GM12878 (cell line): ENCODE results near the gene PLEKHM3. TPM values are rescaled to one million over a fixed set of nuclear protein-coding genes. Genes with fewer than 3 reads are reported as not detected.

Experiments used
- ATAC-seq: fragments of 200-7000 bp; cut with Tn5 transposase; 3 replicates; pipeline ENCODE4 v1.9.1; 2020; ENCODE audit warnings: mild to moderate bottlenecking, moderate library complexity
- BruUV-seq: library from RNA; stranded (reverse); fragments of 400-500 nt; replicated peaks from 2 replicates; lab custom pipeline; 2021; lab: Mats Ljungman, UMichigan
- CTCF ChIA-PET: fragments of 300-600 bp; sonication (Branson Sonifier 250); formaldehyde crosslinking; extraction: SDS; loops from one replicate; lab custom pipeline; 2021; ENCODE audit warnings: inconsistent platforms; lab: Yijun Ruan, JAX
- POLR2A ChIA-PET: fragments of 350-600 bp; formaldehyde crosslinking; extraction: SDS; loops from one replicate; lab custom pipeline; 2021; ENCODE audit warnings: inconsistent platforms; lab: Charles Lee
- RAD21 ChIA-PET: fragments of 300-600 bp; sonication (Branson Sonifier 250); formaldehyde crosslinking; loops from one replicate; lab custom pipeline; 2023; ENCODE audit warnings: antibody characterized with exemption; ENCODE audit not compliant: unreplicated experiment; lab: Charles Lee
- SMC1A ChIA-PET: fragments of 300-600 bp; sonication (Branson Sonifier 250); formaldehyde crosslinking; loops from one replicate; lab custom pipeline; 2023; ENCODE audit not compliant: unreplicated experiment, uncharacterized antibody; lab: Charles Lee
- DNase-seq: peaks from one replicate; pipeline ENCODE4 v3.0.0-alpha.2; 2011; ENCODE audit warnings: low read depth, low spot score
- FAIRE-seq: peaks from 3 replicates; lab custom pipeline; 2011; peaks lifted over from hg19 to GRCh38; lab: Jason Lieb, UNC
- H2AFZ ChIP-seq: 2 replicates; pipeline ENCODE4 v1.6.0; 2011; ENCODE audit warnings: low read depth, low read length, control low read depth; ENCODE audit not compliant: control insufficient read depth
- H3K27ac ChIP-seq: 2 replicates; pipeline ENCODE4 v1.5.1; 2011; ENCODE audit warnings: control low read depth; ENCODE audit not compliant: control insufficient read depth, insufficient read depth
- H3K27me3 ChIP-seq, 2 experiments: replicated peaks in 1 of 2; 2 replicates each; pipeline versions ENCODE4 v1.6.0 to v1.6.1; 2011; ENCODE audit warnings: low read length in 1 of 2; ENCODE audit not compliant: control insufficient read depth in 2 of 2, insufficient read depth in 2 of 2
- H3K36me3 ChIP-seq, 2 experiments: 2 replicates each; pipeline ENCODE4 v1.5.1; 2011; ENCODE audit warnings: low read length in 1 of 2; ENCODE audit not compliant: control insufficient read depth in 2 of 2, insufficient read depth in 2 of 2
- H3K4me1 ChIP-seq: 2 replicates; pipeline ENCODE4 v1.6.1; 2011; ENCODE audit warnings: mild to moderate bottlenecking, low read length, moderate library complexity, mixed read lengths; ENCODE audit not compliant: control insufficient read depth, insufficient read depth
- H3K4me2 ChIP-seq: 2 replicates; pipeline ENCODE4 v1.6.0; 2011; ENCODE audit warnings: control low read depth; ENCODE audit not compliant: control insufficient read depth, insufficient read depth
- H3K4me3 ChIP-seq: fragments of 200-600 bp; sonication (generic); 2 replicates; pipeline ENCODE4 v1.5.1; 2016
- H3K79me2 ChIP-seq: 2 replicates; pipeline ENCODE4 v1.6.0; 2011; ENCODE audit warnings: low read length; ENCODE audit not compliant: control insufficient read depth, insufficient read depth
- H3K9ac ChIP-seq: 2 replicates; pipeline ENCODE4 v1.8.0; 2011; ENCODE audit warnings: low read length, control low read depth, mixed read lengths; ENCODE audit not compliant: control insufficient read depth, insufficient read depth
- H3K9me3 ChIP-seq: replicated peaks from 3 replicates; pipeline ENCODE4 v1.5.1; 2011; ENCODE audit warnings: mild to moderate bottlenecking, low read length; ENCODE audit not compliant: control insufficient read depth, insufficient read depth
- H4K20me1 ChIP-seq: 2 replicates; pipeline ENCODE4 v1.6.0; 2011; ENCODE audit not compliant: control insufficient read depth, insufficient read depth
- EGR1 ChIP-seq, 2 experiments: IDR thresholded peaks; 1 replicate in 1 of 2; 2 replicates in 1 of 2; pipeline ENCODE4 v1.6.1; 2011 to 2012; ENCODE audit warnings: low read depth in 2 of 2, low read length in 2 of 2, borderline replicate concordance in 1 of 2, mild to moderate bottlenecking in 1 of 2, moderate library complexity in 1 of 2
- MYC ChIP-seq: IDR thresholded peaks from 2 replicates; pipeline ENCODE4 v1.6.1; 2011; ENCODE audit warnings: mild to moderate bottlenecking, low read length, moderate library complexity, inconsistent platforms; ENCODE audit not compliant: insufficient read depth, insufficient replicate concordance, insufficient read length, severe bottlenecking
- NFYA ChIP-seq: IDR thresholded peaks from 2 replicates; pipeline ENCODE4 v1.6.1; 2011; ENCODE audit warnings: low read depth, mild to moderate bottlenecking, low read length, improper control_type of control experiment, borderline replicate concordance
- POLR2A ChIP-seq: IDR thresholded peaks from 2 replicates; pipeline ENCODE4 v1.6.1; 2011; ENCODE audit warnings: low read depth, mild to moderate bottlenecking, low read length
- RAD51 ChIP-seq: fragments of 450-650 bp; IDR thresholded peaks from 2 replicates; pipeline ENCODE4 v1.6.1; 2016; ENCODE audit warnings: moderate library complexity, mild to moderate bottlenecking, inconsistent platforms
- SIX5 ChIP-seq: IDR thresholded peaks from 2 replicates; pipeline ENCODE4 v1.6.1; 2011; ENCODE audit warnings: mild to moderate bottlenecking, low read depth, low read length, moderate library complexity; ENCODE audit not compliant: severe bottlenecking
- SMAD5 ChIP-seq: IDR thresholded peaks from 2 replicates; pipeline ENCODE4 v1.6.1; 2016; ENCODE audit warnings: antibody characterized with exemption, low read depth
- SMC3 ChIP-seq: IDR thresholded peaks from 2 replicates; pipeline ENCODE4 v1.6.1; 2011; ENCODE audit warnings: low read length, improper control_type of control experiment, borderline replicate concordance
- TCF7 ChIP-seq: IDR thresholded peaks from 2 replicates; pipeline ENCODE4 v1.6.1; 2014; ENCODE audit warnings: antibody characterized with exemption, borderline replicate concordance
- ZNF622 ChIP-seq: fragments of 450-650 bp; IDR thresholded peaks from 2 replicates; pipeline ENCODE4 v1.6.1; 2017; ENCODE audit warnings: mild to moderate bottlenecking, inconsistent platforms
- ZZZ3 ChIP-seq: IDR thresholded peaks from 2 replicates; pipeline ENCODE4 v1.6.1; 2011; ENCODE audit warnings: low read depth; ENCODE audit not compliant: control insufficient read depth, insufficient read length
- WGBS: methylation state at CpG from one replicate; pipeline ENCODE4 v1.1.6; 2016; ENCODE audit warnings: low lambda C conversion rate; ENCODE audit not compliant: insufficient replicate concordance, insufficient coverage; ENCODE audit errors: missing lambda C conversion rate; 5-methylcytosine and 5-hydroxymethylcytosine counted together
- in situ Hi-C: fragments of 300-500 bp; cut with MboI; formaldehyde crosslinking; loops from 9 replicates; pipeline ENCODE4 v1.14.3; 2018; ENCODE audit warnings: mixed read lengths
- intact Hi-C: fragments of 100-400 bp; cut with micrococcal nuclease; formaldehyde crosslinking; loops from one replicate; pipeline ENCODE4 v1.14.2; 2022; ENCODE audit not compliant: unreplicated experiment
- polyA plus RNA-seq, 11 experiments: library from polyadenylated mRNA; depleted of rRNA in 4 of 11; unstranded in 6 of 11; stranded (reverse) in 5 of 11; fragments of >200 nt; fragmentation: Nextera tagmentation in 4 of 11; fragmentation: Illumina TruSeq in 1 of 11; extraction: Ambion mirVana in 4 of 11; extraction: Trizol in 1 of 11; gene quantifications; 1 replicate in 1 of 11; 2 replicates in 10 of 11; pipeline versions ENCODE4 v1.2.1 to v1.2.3, GENCODE V29; 2011 to 2016; ENCODE audit warnings: inconsistent platforms in 2 of 11, missing spikeins in 2 of 11, low read depth in 1 of 11
- total RNA-seq, 4 experiments: library from RNA; depleted of rRNA in 3 of 4; stranded (reverse); fragments of >200 nt in 3 of 4; fragmentation: Illumina TruSeq in 1 of 4; extraction: Trizol in 1 of 4; gene quantifications; 2 replicates each; pipeline versions ENCODE4 v1.2.1 to v1.2.3, GENCODE V29; 2013 to 2021
- TF ChIP-seq, protein P1 (sequence below): IDR thresholded peaks from 2 replicates; pipeline ENCODE4 v1.6.1; 2012; ENCODE audit warnings: improper control_type of control experiment, low read depth, low read length; ENCODE audit not compliant: insufficient replicate concordance
- TF ChIP-seq, protein P2 (sequence below): IDR thresholded peaks from 2 replicates; pipeline ENCODE4 v1.6.1; 2012; ENCODE audit warnings: low read length, inconsistent platforms

Gene PLEKHM3
- total and polyA plus RNA-seq, 10 of the 15 experiments (the other 5 are each of a cell fraction or from before 2014, with no cell fraction given), result 1.4 to 5.6 (median 3.0) TPM

DNA sequence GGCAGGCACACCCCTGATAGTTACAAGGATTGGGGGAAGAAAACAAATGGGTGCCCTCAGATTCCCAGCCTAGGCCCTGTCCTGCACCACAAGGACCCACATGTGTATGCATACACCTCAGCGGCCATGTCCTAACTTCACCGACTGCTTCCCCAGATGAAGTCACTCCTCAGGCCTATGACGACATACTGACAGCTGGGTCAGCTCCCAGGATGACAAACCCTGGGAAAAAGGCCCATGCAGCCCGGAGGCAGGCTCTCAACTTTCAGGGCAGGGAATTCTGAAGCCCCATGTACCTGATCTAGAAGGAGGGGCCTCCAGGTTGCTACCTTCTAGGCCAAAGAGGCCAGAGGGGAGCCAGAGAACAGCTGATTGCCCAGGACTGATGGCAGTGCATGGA lies 11.0 kb upstream of the PLEKHM3 start (continued):
- TF ChIP-seq, protein P1, sequence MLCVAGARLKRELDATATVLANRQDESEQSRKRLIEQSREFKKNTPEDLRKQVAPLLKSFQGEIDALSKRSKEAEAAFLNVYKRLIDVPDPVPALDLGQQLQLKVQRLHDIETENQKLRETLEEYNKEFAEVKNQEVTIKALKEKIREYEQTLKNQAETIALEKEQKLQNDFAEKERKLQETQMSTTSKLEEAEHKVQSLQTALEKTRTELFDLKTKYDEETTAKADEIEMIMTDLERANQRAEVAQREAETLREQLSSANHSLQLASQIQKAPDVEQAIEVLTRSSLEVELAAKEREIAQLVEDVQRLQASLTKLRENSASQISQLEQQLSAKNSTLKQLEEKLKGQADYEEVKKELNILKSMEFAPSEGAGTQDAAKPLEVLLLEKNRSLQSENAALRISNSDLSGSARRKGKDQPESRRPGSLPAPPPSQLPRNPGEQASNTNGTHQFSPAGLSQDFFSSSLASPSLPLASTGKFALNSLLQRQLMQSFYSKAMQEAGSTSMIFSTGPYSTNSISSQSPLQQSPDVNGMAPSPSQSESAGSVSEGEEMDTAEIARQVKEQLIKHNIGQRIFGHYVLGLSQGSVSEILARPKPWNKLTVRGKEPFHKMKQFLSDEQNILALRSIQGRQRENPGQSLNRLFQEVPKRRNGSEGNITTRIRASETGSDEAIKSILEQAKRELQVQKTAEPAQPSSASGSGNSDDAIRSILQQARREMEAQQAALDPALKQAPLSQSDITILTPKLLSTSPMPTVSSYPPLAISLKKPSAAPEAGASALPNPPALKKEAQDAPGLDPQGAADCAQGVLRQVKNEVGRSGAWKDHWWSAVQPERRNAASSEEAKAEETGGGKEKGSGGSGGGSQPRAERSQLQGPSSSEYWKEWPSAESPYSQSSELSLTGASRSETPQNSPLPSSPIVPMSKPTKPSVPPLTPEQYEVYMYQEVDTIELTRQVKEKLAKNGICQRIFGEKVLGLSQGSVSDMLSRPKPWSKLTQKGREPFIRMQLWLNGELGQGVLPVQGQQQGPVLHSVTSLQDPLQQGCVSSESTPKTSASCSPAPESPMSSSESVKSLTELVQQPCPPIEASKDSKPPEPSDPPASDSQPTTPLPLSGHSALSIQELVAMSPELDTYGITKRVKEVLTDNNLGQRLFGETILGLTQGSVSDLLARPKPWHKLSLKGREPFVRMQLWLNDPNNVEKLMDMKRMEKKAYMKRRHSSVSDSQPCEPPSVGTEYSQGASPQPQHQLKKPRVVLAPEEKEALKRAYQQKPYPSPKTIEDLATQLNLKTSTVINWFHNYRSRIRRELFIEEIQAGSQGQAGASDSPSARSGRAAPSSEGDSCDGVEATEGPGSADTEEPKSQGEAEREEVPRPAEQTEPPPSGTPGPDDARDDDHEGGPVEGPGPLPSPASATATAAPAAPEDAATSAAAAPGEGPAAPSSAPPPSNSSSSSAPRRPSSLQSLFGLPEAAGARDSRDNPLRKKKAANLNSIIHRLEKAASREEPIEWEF, result no peak
- TF ChIP-seq SMAD5 (no peak), EGR1 (IDR thresholded peaks at IDR 0.05; ENCODE audit: borderline replicate concordance in 1 of 2, low read depth in 2 of 2, low read length in 2 of 2) (no peak), RAD51 (no peak)

DNA sequence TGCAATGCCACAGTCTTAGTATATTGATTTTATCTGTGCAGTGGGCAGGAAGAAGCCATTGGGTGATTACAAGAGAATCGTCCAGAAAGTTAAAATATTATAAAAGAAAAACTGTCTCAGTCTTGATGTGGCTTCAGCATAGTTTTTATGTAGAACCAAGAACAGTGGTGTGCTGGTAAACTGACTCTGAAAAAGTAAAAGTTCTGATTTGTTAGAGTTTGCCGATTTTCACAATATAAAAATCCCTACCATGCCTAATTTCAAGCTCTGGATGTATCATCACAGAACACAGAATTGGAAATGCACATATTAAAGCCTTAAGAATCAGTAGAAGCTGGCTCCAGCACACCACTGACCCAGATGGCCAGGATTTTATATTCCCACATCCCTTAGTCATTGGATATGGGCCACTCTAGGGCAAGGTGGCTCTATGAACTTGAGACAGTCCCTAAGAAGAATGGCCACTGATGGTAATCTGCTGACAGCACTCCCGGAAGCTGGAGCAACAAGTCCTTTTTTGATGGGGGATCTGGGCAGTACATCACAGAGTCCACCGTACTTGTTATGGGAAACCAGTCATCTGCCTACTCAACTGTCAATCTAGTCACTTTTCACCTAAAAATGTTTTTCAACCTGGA lies 9.3 kb upstream of the PLEKHM3 start:
- Histone ChIP-seq H3K27me3 (no peaks in the 10 kb centered on the region), H3K79me2 (no peaks in the 10 kb centered on the region), H3K36me3 (no peaks in the 10 kb centered on the region), H3K4me3 (no peak overlapping the region), H4K20me1 (no peaks in the 10 kb centered on the region), H3K4me2 (no peak overlapping the region), H3K9ac (no peak overlapping the region), H3K4me1 (peaks cover 8% of the 10 kb centered on the region), H3K27ac (no peak overlapping the region), H3K9me3 (no peaks in the 10 kb centered on the region; the same call in 2 of the 3 replicates), H2AFZ (no peak overlapping the region)
- DNase-seq (no peak), ATAC-seq (no peak; the same call in 2 of the 3 replicates), FAIRE-seq (no peak)
- in situ Hi-C loops, result loop anchor here (5.0 kb wide), 2 partner anchors 287 to 407 kb away; partner anchors contain the start of gene METTL21A
- intact Hi-C loops, result loop anchor here (5.0 kb wide), 3 partner anchors 52 to 407 kb away; partner anchors contain the start of genes FZD5 and METTL21A
- ChIA-PET RAD21 (interaction anchor here (0.5 to 3.6 kb wide), 6 partner anchors 37 to 324 kb away, joined by 3 to 26 read pairs (median 5); no protein-coding TSS in a partner anchor), POLR2A (interaction anchor here (0.6 kb wide), 1 partner anchor 23 kb away, joined by 3 read pairs; no protein-coding TSS in a partner anchor), SMC1A (interaction anchor here (1.1 to 2.6 kb wide), 5 partner anchors 10 to 297 kb away, joined by 3 to 9 read pairs (median 5); partner anchors contain the start of gene PLEKHM3), CTCF (interaction anchor here (0.7 to 4.8 kb wide), 13 partner anchors 9 to 433 kb away, joined by 3 to 66 read pairs (median 5); partner anchors contain the start of genes FZD5 and PLEKHM3)
- BruUV-seq, result no TSS peak
- 89% methylated on average over 4 of the region's 4 CpGs for WGBS
- no peak for TF ChIP-seq POLR2A
- no peak for TF ChIP-seq NFYA
- TF ChIP-seq ZNF622, result no peak
- TF ChIP-seq SIX5, result no peak
- TF ChIP-seq ZZZ3, result no peak
- no peak for TF ChIP-seq TCF7
- TF ChIP-seq, protein P2, sequence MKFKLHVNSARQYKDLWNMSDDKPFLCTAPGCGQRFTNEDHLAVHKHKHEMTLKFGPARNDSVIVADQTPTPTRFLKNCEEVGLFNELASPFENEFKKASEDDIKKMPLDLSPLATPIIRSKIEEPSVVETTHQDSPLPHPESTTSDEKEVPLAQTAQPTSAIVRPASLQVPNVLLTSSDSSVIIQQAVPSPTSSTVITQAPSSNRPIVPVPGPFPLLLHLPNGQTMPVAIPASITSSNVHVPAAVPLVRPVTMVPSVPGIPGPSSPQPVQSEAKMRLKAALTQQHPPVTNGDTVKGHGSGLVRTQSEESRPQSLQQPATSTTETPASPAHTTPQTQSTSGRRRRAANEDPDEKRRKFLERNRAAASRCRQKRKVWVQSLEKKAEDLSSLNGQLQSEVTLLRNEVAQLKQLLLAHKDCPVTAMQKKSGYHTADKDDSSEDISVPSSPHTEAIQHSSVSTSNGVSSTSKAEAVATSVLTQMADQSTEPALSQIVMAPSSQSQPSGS, result no peak
- TF ChIP-seq SMC3, result no peak
- no peak for TF ChIP-seq MYC
